HCT116 (cell line): ENCODE data around the gene MROH7. TPM values are rescaled to one million over a fixed set of nuclear protein-coding genes. Genes with fewer than 3 reads are reported as not detected.

ENCODE experiments used
- ATAC-seq: fragments of 200-7000 bp; cut with Tn5 transposase; 2 replicates; pipeline ENCODE4 v1.9.1; 2020; ENCODE audit warnings: mild to moderate bottlenecking, moderate library complexity
- BruUV-seq: library from RNA; stranded (reverse); fragments of 400-500 nt; replicated peaks from 2 replicates; lab custom pipeline; 2021; lab: Mats Ljungman, UMichigan
- CTCF ChIA-PET: fragments of 300-600 bp; sonication (Branson Sonifier 250); formaldehyde crosslinking; loops from one replicate; lab custom pipeline; 2021; ENCODE audit warnings: antibody characterized with exemption; lab: Charles Lee
- POLR2A ChIA-PET: fragments of 300-600, 350-600 bp; sonication (Branson Sonifier 250); formaldehyde crosslinking; loops from one replicate; lab custom pipeline; 2021; ENCODE audit warnings: antibody characterized with exemption; lab: Charles Lee
- RAD21 ChIA-PET, 2 experiments: fragments of 300-600 bp; sonication (Branson Sonifier 250); formaldehyde crosslinking; loops; one replicate each; lab custom pipeline; 2023; ENCODE audit warnings: low total read pairs in 2 of 2; ENCODE audit not compliant: uncharacterized antibody in 2 of 2, unreplicated experiment in 2 of 2, low non-redundant PET in 1 of 2; lab: Charles Lee
- DNase-seq: peaks from one replicate; pipeline ENCODE4 v3.0.0-alpha.2; 2010; ENCODE audit warnings: low read depth, low spot score
- H2AFZ ChIP-seq: fragments of 200-600 bp; shearing (Covaris generic), sonication (generic); 2 replicates; pipeline ENCODE4 v1.6.1; 2017; ENCODE audit warnings: low read depth, mixed run types, mixed read lengths, antibody characterized with exemption, low read length; ENCODE audit not compliant: poor library complexity, severe bottlenecking
- H3K27ac ChIP-seq: 2 replicates; pipeline ENCODE4 v1.5.1; 2012; ENCODE audit warnings: low read depth, low read length
- H3K27me3 ChIP-seq: fragments of 200-600 bp; sonication (generic); 2 replicates; pipeline ENCODE4 v1.6.1; 2016; ENCODE audit warnings: mixed run types, low read length, mixed read lengths; ENCODE audit not compliant: insufficient read depth
- H3K36me3 ChIP-seq, 2 experiments: fragments of 200-500 bp in 1 of 2; fragments of 200-600 bp in 1 of 2; sonication (Bioruptor generic) in 1 of 2; sonication (generic) in 1 of 2; 2 replicates each; pipeline versions ENCODE4 v1.5.1 to v1.6.1; 2014 to 2016; ENCODE audit warnings: low read length in 2 of 2, inconsistent platforms in 1 of 2, mixed read lengths in 1 of 2, mixed run types in 1 of 2; ENCODE audit not compliant: insufficient read depth in 2 of 2, control insufficient read depth in 1 of 2
- H3K4me1 ChIP-seq, 2 experiments: fragments of 200-600 bp in 1 of 2; sonication (generic) in 1 of 2; 2 replicates each; pipeline versions ENCODE4 v1.5.1 to v1.6.1; 2012 to 2017; ENCODE audit warnings: low read length in 2 of 2, inconsistent platforms in 1 of 2, mild to moderate bottlenecking in 1 of 2, mixed read lengths in 1 of 2, mixed run types in 1 of 2, moderate library complexity in 1 of 2; ENCODE audit not compliant: insufficient read depth in 2 of 2, control insufficient read depth in 1 of 2
- H3K4me2 ChIP-seq: fragments of 200-600 bp; sonication (generic); 2 replicates; pipeline ENCODE4 v1.6.1; 2017; ENCODE audit warnings: mixed run types, low read length, mixed read lengths
- H3K4me3 ChIP-seq, 2 experiments: fragments of 200-600 bp in 1 of 2; sonication (generic) in 1 of 2; replicated peaks in 1 of 2; 2 replicates each; pipeline ENCODE4 v1.5.1; 2011 to 2016; ENCODE audit warnings: low read length in 2 of 2, control low read depth in 1 of 2, low read depth in 1 of 2, mild to moderate bottlenecking in 1 of 2, mixed read lengths in 1 of 2, mixed run types in 1 of 2
- H3K79me2 ChIP-seq: fragments of 200-600 bp; sonication (generic); 2 replicates; pipeline ENCODE4 v1.6.1; 2017; ENCODE audit warnings: mild to moderate bottlenecking, mixed run types, low read length, moderate library complexity, mixed read lengths; ENCODE audit not compliant: insufficient read depth
- H3K9ac ChIP-seq: fragments of 200-600 bp; sonication (generic); 2 replicates; pipeline ENCODE4 v1.6.1; 2016; ENCODE audit warnings: low read length, mixed read lengths
- H3K9me2 ChIP-seq: fragments of 200-600 bp; sonication (generic), shearing (Covaris generic); 2 replicates; pipeline ENCODE4 v1.6.1; 2017; ENCODE audit warnings: mixed run types, mild to moderate bottlenecking, moderate library complexity; ENCODE audit not compliant: insufficient read depth
- H3K9me3 ChIP-seq, 2 experiments: fragments of 200-500 bp in 1 of 2; fragments of 200-600 bp in 1 of 2; sonication (Bioruptor generic) in 1 of 2; sonication (generic) in 1 of 2; 2 replicates each; pipeline ENCODE4 v1.6.1; 2014 to 2017; ENCODE audit warnings: low read length in 2 of 2, mixed read lengths in 2 of 2, inconsistent platforms in 1 of 2, low read depth in 1 of 2, mild to moderate bottlenecking in 1 of 2, mixed run types in 1 of 2, moderate library complexity in 1 of 2; ENCODE audit not compliant: control insufficient read depth in 1 of 2, insufficient read depth in 1 of 2
- H4K20me1 ChIP-seq: fragments of 200-600 bp; sonication (generic), shearing (Covaris generic); 2 replicates; pipeline ENCODE4 v1.6.1; 2017; ENCODE audit warnings: mixed run types, mild to moderate bottlenecking, moderate library complexity; ENCODE audit not compliant: insufficient read depth
- ATF3 ChIP-seq: IDR thresholded peaks from 2 replicates; pipeline ENCODE4 v1.6.1; 2012
- CBX3 ChIP-seq: IDR thresholded peaks from 2 replicates; pipeline ENCODE4 v1.6.1; 2012; ENCODE audit warnings: low read depth
- CEBPB ChIP-seq: IDR thresholded peaks from 2 replicates; pipeline ENCODE4 v1.6.1; 2012; ENCODE audit warnings: low read depth
- EGR1 ChIP-seq: IDR thresholded peaks from 2 replicates; pipeline ENCODE4 v1.6.1; 2012; ENCODE audit warnings: low read depth
- ELF1 ChIP-seq: IDR thresholded peaks from 2 replicates; pipeline ENCODE4 v1.6.1; 2012; ENCODE audit warnings: low read depth, borderline replicate concordance
- EZH2 ChIP-seq: fragments of 200-600 bp; sonication (generic); IDR thresholded peaks from 2 replicates; pipeline ENCODE4 v1.6.1; 2017; ENCODE audit warnings: antibody characterized with exemption, mixed run types
- EZH2phosphoT487 ChIP-seq: fragments of 200-600 bp; IDR thresholded peaks from 2 replicates; pipeline ENCODE4 v1.6.1; 2018; ENCODE audit warnings: antibody characterized with exemption, borderline replicate concordance
- FOSL1 ChIP-seq: IDR thresholded peaks from 2 replicates; pipeline ENCODE4 v1.6.1; 2012; ENCODE audit warnings: low read depth
- JUND ChIP-seq: IDR thresholded peaks from 2 replicates; pipeline ENCODE4 v1.6.1; 2012
- REST ChIP-seq: IDR thresholded peaks from 2 replicates; pipeline ENCODE4 v1.6.1; 2012; ENCODE audit warnings: low read depth
- SIN3A ChIP-seq: IDR thresholded peaks from 2 replicates; pipeline ENCODE4 v1.6.1; 2012; ENCODE audit warnings: low read depth
- SP1 ChIP-seq: IDR thresholded peaks from 2 replicates; pipeline ENCODE4 v1.6.1; 2012; ENCODE audit warnings: low read depth
- SRF ChIP-seq: IDR thresholded peaks from 2 replicates; pipeline ENCODE4 v1.6.1; 2012; ENCODE audit warnings: low read depth
- TCF7L2 ChIP-seq: IDR thresholded peaks from 2 replicates; pipeline ENCODE4 v1.7.0; 2011; ENCODE audit warnings: borderline replicate concordance, inconsistent platforms; ENCODE audit not compliant: insufficient read depth, insufficient read length; ENCODE audit errors: extremely low read depth
- YY1 ChIP-seq: IDR thresholded peaks from 2 replicates; pipeline ENCODE4 v1.6.1; 2011; ENCODE audit warnings: low read length, low read depth, moderate library complexity, mild to moderate bottlenecking; ENCODE audit not compliant: insufficient replicate concordance; ENCODE audit errors: extremely low read depth
- ZBTB33 ChIP-seq: IDR thresholded peaks from 2 replicates; pipeline ENCODE4 v1.6.1; 2011; ENCODE audit warnings: mild to moderate bottlenecking, low read length, moderate library complexity; ENCODE audit not compliant: insufficient replicate concordance; ENCODE audit errors: extremely low read depth
- ZFX ChIP-seq: fragments of 450-650 bp; IDR thresholded peaks from 2 replicates; pipeline ENCODE4 v1.6.1; 2017
- ZNF274 ChIP-seq: fragments of 200-500 bp; sonication (Bioruptor generic); IDR thresholded peaks from 2 replicates; pipeline ENCODE4 v1.6.1; 2014; ENCODE audit warnings: mild to moderate bottlenecking, low read depth, low read length, inconsistent platforms
- intact Hi-C: fragments of 100-400 bp; cut with micrococcal nuclease; formaldehyde crosslinking; loops from 2 replicates; pipeline ENCODE4 v1.10.0; 2022
- total RNA-seq: library from RNA; stranded (reverse); gene quantifications from one replicate; pipeline ENCODE4 v1.2.1, GENCODE V29; 2021; ENCODE audit not compliant: unreplicated experiment

MROH7 gene
- total RNA-seq, 1 experiment from 2014 or later: 1.1 TPM

- ChIA-PET CTCF (no interaction called here), POLR2A (no interaction called here), RAD21 (no interaction called here)
- peaks cover 8 to 9% of the 10 kb centered on the region in 2 experiments; a peak in 3 of 4 replicates for H3K36me3 ChIP-seq
- TF ChIP-seq SIN3A: no peak
- no peak for TF ChIP-seq ZNF274
- TF ChIP-seq SRF: no peak
- TF ChIP-seq CBX3: no peak
- no peak for TF ChIP-seq YY1
- TF ChIP-seq SP1: no peak
- no peak for TF ChIP-seq JUND
- no peak for TF ChIP-seq ATF3
- TF ChIP-seq TCF7L2: no peak
- TF ChIP-seq ZFX: no peak
- no peak for TF ChIP-seq REST
- TF ChIP-seq ZBTB33: no peak
- no peak for TF ChIP-seq EZH2phosphoT487
- no peak for TF ChIP-seq CEBPB
- TF ChIP-seq EZH2: no peak
- no peak for TF ChIP-seq FOSL1
- TF ChIP-seq ELF1: no peak
- TF ChIP-seq EGR1: no peak
- no peak overlapping the region for H2AFZ ChIP-seq
- no peaks in the 10 kb centered on the region for H3K79me2 ChIP-seq
- no peak overlapping the region for H3K4me2 ChIP-seq
- ATAC-seq (no peak), DNase-seq (no peak)
- H3K9ac ChIP-seq: no peak overlapping the region
- no peaks in the 10 kb centered on the region for H3K27me3 ChIP-seq
- no peaks in the 10 kb centered on the region for H3K4me1 ChIP-seq
- no peaks in the 10 kb centered on the region for H4K20me1 ChIP-seq
- H3K9me2 ChIP-seq: no peaks in the 10 kb centered on the region
- H3K27ac ChIP-seq: no peak overlapping the region
- no peaks in the 10 kb centered on the region for H3K9me3 ChIP-seq
- H3K4me3 ChIP-seq: no peak overlapping the region
- no TSS peak for BruUV-seq
- intact Hi-C loops: no loop called here
Measured at GRCh38 chr1:54595956-54596498, 45.6 kb upstream of the MROH7 start.
